GM18507 (cell line): ENCODE measurements around the gene HIF3A.

Experiments used
- DNase-seq: peaks from one replicate; pipeline ENCODE4 v3.0.0; 2011; ENCODE audit warnings: low read depth; ENCODE audit not compliant: insufficient read length; ENCODE audit errors: extremely low spot score
- FAIRE-seq: peaks from 2 replicates; lab custom pipeline; 2011; peaks lifted over from hg19 to GRCh38; lab: Jason Lieb, UNC

The HIF3A gene

DNA sequence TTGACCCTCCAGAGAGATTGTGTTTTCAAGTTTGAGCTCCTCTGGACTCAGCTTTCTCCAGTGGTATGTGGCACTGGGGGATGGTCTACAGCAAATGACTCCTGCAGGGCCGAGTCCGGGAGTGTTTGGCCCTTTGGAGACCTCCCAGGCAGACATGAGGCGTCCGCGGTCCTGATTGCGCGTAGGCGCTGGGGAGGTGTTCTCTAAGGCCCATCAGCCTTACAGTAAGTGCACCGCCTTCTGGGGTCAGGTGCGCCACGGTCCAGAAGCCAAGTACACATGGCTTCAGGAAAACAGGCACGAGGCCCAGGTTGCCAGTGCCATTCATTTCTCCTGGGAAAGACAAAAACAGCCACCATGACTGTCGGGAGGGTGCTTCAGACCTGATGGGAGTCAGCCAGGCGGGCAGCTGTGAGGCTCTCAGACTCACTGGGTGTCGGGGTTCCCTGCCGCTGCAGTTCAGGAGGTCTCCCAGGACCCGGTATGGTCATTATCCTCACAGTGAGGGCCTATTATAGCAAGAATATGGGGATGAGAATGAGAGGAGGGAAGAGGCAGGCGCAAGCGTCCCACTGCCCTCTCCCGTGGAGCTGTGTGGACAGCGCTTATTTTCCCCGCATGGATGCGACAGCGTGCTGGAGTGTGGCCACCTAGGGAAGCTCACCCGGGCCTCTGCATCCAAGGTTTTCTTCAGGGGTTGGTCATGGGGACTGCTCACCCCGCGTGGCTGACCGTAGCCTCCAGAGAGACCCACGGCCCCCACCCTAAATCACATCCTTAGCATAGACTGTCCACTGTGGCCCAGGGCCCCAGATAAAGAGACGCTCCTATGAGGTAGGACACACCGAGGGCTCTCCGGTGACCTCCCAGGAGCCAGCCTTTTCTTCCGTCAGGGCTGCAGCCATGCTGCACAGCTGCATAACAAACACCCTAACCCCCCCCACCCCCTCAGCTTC lies 94.7 kb downstream of the HIF3A start:
- no peak for DNase-seq
- FAIRE-seq: no peak

DNA sequence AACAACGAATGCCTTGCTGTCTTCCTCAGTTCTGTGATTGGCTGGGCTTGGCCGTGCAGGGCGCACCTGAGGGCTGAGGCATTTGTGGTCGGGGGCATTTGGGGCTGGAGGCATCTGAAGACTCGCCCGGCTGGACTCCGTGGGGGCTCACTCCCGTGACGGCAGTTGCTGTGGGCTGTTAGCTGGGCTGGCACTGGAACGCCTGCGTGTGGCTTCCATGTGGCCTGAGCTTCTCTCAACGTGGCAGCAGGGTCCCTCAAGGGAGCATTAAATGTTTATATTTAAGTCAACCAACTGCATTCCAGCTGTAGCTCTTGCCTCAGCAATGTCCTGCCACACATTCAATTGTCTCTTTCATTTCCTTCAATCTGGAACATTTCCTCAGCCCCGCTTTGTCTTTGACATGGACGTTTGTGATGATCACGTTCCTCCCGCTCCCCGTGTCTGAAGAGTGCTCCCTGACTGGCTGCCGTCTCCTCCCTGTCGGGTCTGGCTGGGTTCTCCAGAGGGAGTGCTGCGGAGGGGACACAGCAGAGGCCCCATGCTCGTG lies 95.5 kb downstream of the HIF3A start:
- no peak for DNase-seq
- no peak for FAIRE-seq

DNA sequence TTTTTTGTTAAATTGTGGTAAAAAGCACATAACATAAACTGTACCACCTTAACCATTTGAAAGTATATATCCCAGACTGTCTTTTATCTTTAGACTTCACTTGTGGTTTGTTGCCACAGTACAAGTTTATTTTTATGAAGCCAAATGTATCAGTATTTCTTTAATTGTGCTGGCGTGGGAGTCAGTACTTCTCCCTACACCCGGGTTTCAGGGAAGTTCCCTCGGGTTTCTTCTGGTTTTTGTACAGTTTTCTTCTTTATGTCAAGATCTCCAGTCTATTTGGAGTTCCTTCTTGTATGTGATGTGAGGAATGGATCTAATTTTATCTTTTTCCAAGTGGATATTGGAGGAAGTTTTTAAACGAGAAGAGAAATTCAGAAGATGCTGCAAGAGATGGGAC lies 96.0 kb downstream of the HIF3A start:
- DNase-seq: no peak
- FAIRE-seq: no peak
